AG08396 (cell line): ENCODE measurements around the gene NUDT15.
"Not testable (repeated sequence)": the region's sequence is repeated elsewhere in the genome, so short reads cannot be mapped to it uniquely, and the experiment has no call there.

Experiments used
- DNase-seq: peaks from one replicate; pipeline ENCODE4 v3.0.0; 2012; ENCODE audit warnings: low spot score, mixed read lengths

NUDT15 gene

GRCh38 chr13:48043789-48044503 is 6.4 kb downstream of the NUDT15 start:
- peak; percentile 50 for DNase-seq

GRCh38 chr13:48050550-48050949 is 13.0 kb downstream of the NUDT15 start:
- DNase-seq = no peak

- DNase-seq = no peak
These were observed 17.1 kb downstream of the NUDT15 start for GRCh38 chr13:48054601-48055000.

- no peak for DNase-seq
These were observed 18.2 kb downstream of the NUDT15 start for GRCh38 chr13:48055712-48056111.

GRCh38 chr13:48058536-48058935 is 21.0 kb downstream of the NUDT15 start:
- not testable (repeated sequence) for DNase-seq

GRCh38 chr13:48059951-48060350 is 22.4 kb downstream of the NUDT15 start:
- DNase-seq = not testable (repeated sequence)

GRCh38 chr13:48066310-48066989 is 28.9 kb downstream of the NUDT15 start:
- DNase-seq = no peak

GRCh38 chr13:48068036-48068435 is 30.5 kb downstream of the NUDT15 start:
- DNase-seq = no peak

GRCh38 chr13:48068952-48069351 is 31.4 kb downstream of the NUDT15 start:
- DNase-seq = no peak

GRCh38 chr13:48069573-48069972 is 32.0 kb downstream of the NUDT15 start:
- no peak for DNase-seq

GRCh38 chr13:48070942-48071341 is 33.4 kb downstream of the NUDT15 start:
- DNase-seq = no peak

- DNase-seq = no peak
These were observed 34.8 kb downstream of the NUDT15 start for GRCh38 chr13:48072304-48072703.

- no peak for DNase-seq
These were observed 35.3 kb downstream of the NUDT15 start for GRCh38 chr13:48072787-48073186.

GRCh38 chr13:48074006-48074405 is 36.5 kb downstream of the NUDT15 start:
- DNase-seq = no peak

- DNase-seq = peak; percentile 4
These were observed 40.7 kb downstream of the NUDT15 start for GRCh38 chr13:48078251-48078656.

- DNase-seq = no peak
These were observed 44.2 kb downstream of the NUDT15 start for GRCh38 chr13:48081739-48082138.

- no peak for DNase-seq
These were observed 48.7 kb downstream of the NUDT15 start for GRCh38 chr13:48086272-48086671.

- DNase-seq = no peak
These were observed 56.1 kb downstream of the NUDT15 start for GRCh38 chr13:48093588-48093987.

- DNase-seq = no peak
These were observed 56.9 kb downstream of the NUDT15 start for GRCh38 chr13:48094404-48094780.

GRCh38 chr13:48094781-48095502 is 57.4 kb downstream of the NUDT15 start, which contains the start of gene MED4:
TSS of gene MED4 (minus strand) at chr13:48095104. CDS start at chr13:48095078, 26 bp downstream.
- DNase-seq = peak; percentile 98

- DNase-seq = no peak
These were observed 59.1 kb downstream of the NUDT15 start for GRCh38 chr13:48096670-48097069.
